NCI-H1417 treated with DMSO at 0.1 percent for 48 hours (cell line): Measurements from ENCODE around the gene PSAT1.
"Not testable (repeated sequence)": the region's sequence is repeated elsewhere in the genome, so short reads cannot be mapped to it uniquely, and the experiment has no call there.

ENCODE experiments used
- DNase-seq: peaks from one replicate; lab custom pipeline; 2025; lab: John Stamatoyannopoulos, UW

PSAT1 gene

GRCh38 chr9:78296893-78297671 lies at the start of gene PSAT1:
PSAT1 (plus strand) TSS chr9:78297125; CDS start chr9:78297211, 86 bp downstream.
- DNase-seq = peak; percentile 65

- DNase-seq = no peak
Measured at GRCh38 chr9:78248635-78249034, 48.3 kb upstream of the PSAT1 start.

- no peak for DNase-seq
Measured at GRCh38 chr9:78249542-78249941, 47.4 kb upstream of the PSAT1 start.

GRCh38 chr9:78252616-78253015 lies 44.3 kb upstream of the PSAT1 start:
- no peak for DNase-seq

GRCh38 chr9:78253285-78253684 lies 43.6 kb upstream of the PSAT1 start:
- no peak for DNase-seq

GRCh38 chr9:78261403-78262001 lies 35.4 kb upstream of the PSAT1 start:
- DNase-seq = peak; percentile 31

- no peak for DNase-seq
Measured at GRCh38 chr9:78262655-78263054, 34.3 kb upstream of the PSAT1 start.

GRCh38 chr9:78267889-78268288 lies 29.0 kb upstream of the PSAT1 start:
- no peak for DNase-seq

GRCh38 chr9:78269784-78270183 lies 27.1 kb upstream of the PSAT1 start:
- no peak for DNase-seq

GRCh38 chr9:78272307-78272706 lies 24.6 kb upstream of the PSAT1 start:
- no peak for DNase-seq

GRCh38 chr9:78273761-78274160 lies 23.2 kb upstream of the PSAT1 start:
- DNase-seq = no peak

GRCh38 chr9:78278177-78278777 lies 18.6 kb upstream of the PSAT1 start:
- no peak for DNase-seq

- DNase-seq = no peak
Measured at GRCh38 chr9:78278801-78279200, 18.1 kb upstream of the PSAT1 start.

GRCh38 chr9:78280982-78281668 lies 15.8 kb upstream of the PSAT1 start:
- DNase-seq = no peak

GRCh38 chr9:78284181-78284580 lies 12.7 kb upstream of the PSAT1 start:
- not testable (repeated sequence) for DNase-seq

- no peak for DNase-seq
Measured at GRCh38 chr9:78286125-78286524, 10.8 kb upstream of the PSAT1 start.

- DNase-seq = no peak
Measured at GRCh38 chr9:78286946-78287388, 10.0 kb upstream of the PSAT1 start.

- no peak for DNase-seq
Measured at GRCh38 chr9:78288214-78288892, 8.6 kb upstream of the PSAT1 start.

GRCh38 chr9:78289474-78289873 lies 7.5 kb upstream of the PSAT1 start:
- no peak for DNase-seq

GRCh38 chr9:78291240-78291925 lies 5.5 kb upstream of the PSAT1 start:
- DNase-seq = no peak

GRCh38 chr9:78292026-78292425 lies 4.9 kb upstream of the PSAT1 start:
- no peak for DNase-seq
